Omental fat pad (tissue), 4 donors: ENCODE data around the gene TAS1R2. TPM values are rescaled to one million over a fixed set of nuclear protein-coding genes. Genes with fewer than 3 reads are reported as not detected.

Experiments
- ATAC-seq: fragments of 150-250 bp; one replicate; pipeline ENCODE4 v1.9.1; 2016; ENCODE audit warnings: mild to moderate bottlenecking, moderate library complexity; ENCODE audit not compliant: low FRiP score
- DNase-seq: peaks from one replicate; pipeline ENCODE4 v3.0.0-alpha.2; 2019; ENCODE audit warnings: low spot score
- total RNA-seq, 4 donors: library from RNA; depleted of rRNA; stranded (reverse); fragments of >200 nt; gene quantifications; one replicate each; pipeline ENCODE4 v1.1.0, GENCODE V29; 2016
- TF ChIP-seq, protein P1 (sequence below), 3 donors: fragments of 450-650 bp; IDR thresholded peaks; one replicate each; pipeline ENCODE4 v1.5.1; 2016 to 2017; ENCODE audit warnings: antibody characterized with exemption in 3 of 3, mild to moderate bottlenecking in 3 of 3, moderate library complexity in 2 of 3

The TAS1R2 gene
- total RNA-seq, 4 donors from 2014 or later, result not detected

- TF ChIP-seq, protein P1, sequence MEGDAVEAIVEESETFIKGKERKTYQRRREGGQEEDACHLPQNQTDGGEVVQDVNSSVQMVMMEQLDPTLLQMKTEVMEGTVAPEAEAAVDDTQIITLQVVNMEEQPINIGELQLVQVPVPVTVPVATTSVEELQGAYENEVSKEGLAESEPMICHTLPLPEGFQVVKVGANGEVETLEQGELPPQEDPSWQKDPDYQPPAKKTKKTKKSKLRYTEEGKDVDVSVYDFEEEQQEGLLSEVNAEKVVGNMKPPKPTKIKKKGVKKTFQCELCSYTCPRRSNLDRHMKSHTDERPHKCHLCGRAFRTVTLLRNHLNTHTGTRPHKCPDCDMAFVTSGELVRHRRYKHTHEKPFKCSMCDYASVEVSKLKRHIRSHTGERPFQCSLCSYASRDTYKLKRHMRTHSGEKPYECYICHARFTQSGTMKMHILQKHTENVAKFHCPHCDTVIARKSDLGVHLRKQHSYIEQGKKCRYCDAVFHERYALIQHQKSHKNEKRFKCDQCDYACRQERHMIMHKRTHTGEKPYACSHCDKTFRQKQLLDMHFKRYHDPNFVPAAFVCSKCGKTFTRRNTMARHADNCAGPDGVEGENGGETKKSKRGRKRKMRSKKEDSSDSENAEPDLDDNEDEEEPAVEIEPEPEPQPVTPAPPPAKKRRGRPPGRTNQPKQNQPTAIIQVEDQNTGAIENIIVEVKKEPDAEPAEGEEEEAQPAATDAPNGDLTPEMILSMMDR (IDR thresholded peaks at IDR 0.05), result no peak
- no peak for DNase-seq
These were observed 44.5 kb downstream of the TAS1R2 start for GRCh38 chr1:18814874-18815531.

DNA sequence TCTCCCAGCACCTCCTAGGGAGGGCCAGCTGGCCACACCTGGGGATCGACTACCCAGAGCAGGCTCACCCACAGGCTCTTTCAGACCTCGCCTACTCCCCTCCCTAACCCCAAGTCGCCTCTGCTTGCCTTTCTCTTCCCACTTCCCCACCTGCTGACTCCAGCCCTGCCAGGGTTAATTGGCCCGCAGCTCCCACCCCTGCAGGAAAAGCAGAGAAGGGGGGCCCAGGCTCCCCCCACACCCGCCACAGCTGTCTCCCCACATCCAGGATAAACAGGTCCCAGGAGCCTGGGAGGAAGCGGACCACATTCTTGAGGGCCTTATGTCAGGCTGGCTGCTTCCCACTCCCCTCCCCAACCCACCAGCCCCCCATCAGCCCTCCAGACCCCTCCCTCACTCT is 45.0 kb downstream of the TAS1R2 start:
- no peak for DNase-seq
- no peak for ATAC-seq
- TF ChIP-seq, protein P1 (IDR thresholded peaks at IDR 0.05), result no peak

More at GRCh38 chr1:18814874-18815531, 44.5 kb downstream of the TAS1R2 start:
- ATAC-seq, result no peak

- DNase-seq (no peak), ATAC-seq (no peak)
- TF ChIP-seq, protein P1 (IDR thresholded peaks at IDR 0.05), result no peak
These were observed 47.0 kb downstream of the TAS1R2 start for GRCh38 chr1:18812453-18812939.

- TF ChIP-seq, protein P1 (IDR thresholded peaks at IDR 0.05), result no peak
- no peak for ATAC-seq
- no peak for DNase-seq
These were observed 47.6 kb downstream of the TAS1R2 start for GRCh38 chr1:18811733-18812452.

- TF ChIP-seq, protein P1 (IDR thresholded peaks at IDR 0.05), result no peak
- ATAC-seq (no peak), DNase-seq (no peak)
These were observed 49.2 kb downstream of the TAS1R2 start for GRCh38 chr1:18809953-18810899.

DNA sequence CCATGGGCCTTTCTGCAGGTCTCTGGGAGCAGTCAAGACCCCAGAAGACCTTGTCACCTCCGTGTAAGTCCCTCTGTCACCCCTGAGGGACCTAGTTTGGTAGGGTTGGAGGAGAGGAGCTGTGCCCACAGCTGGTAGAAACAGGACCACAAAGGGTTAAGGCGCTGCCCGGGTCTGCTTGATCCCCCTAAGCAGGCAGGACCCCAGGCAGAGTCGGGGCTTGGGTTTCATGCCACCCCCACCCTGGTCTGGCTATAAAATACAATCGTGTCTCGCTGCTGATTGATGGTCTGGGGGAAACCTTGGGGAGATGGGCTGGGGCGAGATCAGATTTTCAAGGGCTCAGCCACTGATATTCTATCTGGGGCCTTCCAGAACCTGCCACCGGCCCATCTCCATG is 50.9 kb downstream of the TAS1R2 start:
- ATAC-seq (no peak), DNase-seq (no peak)
- TF ChIP-seq, protein P1 (IDR thresholded peaks at IDR 0.05), result no peak
